HUES6 (cell line): ENCODE measurements around the gene SOBP.

Experiments
- H3K27ac ChIP-seq: 2 replicates; pipeline ENCODE4 v1.7.0; 2013; ENCODE audit warnings: low read depth, mild to moderate bottlenecking, low read length, inconsistent platforms
- H3K27me3 ChIP-seq: 2 replicates; pipeline ENCODE4 v1.6.1; 2013; ENCODE audit warnings: low read length; ENCODE audit not compliant: control insufficient read depth, insufficient read depth
- H3K36me3 ChIP-seq: 2 replicates; pipeline ENCODE4 v1.6.1; 2013; ENCODE audit warnings: low read length; ENCODE audit not compliant: control insufficient read depth, insufficient read depth
- H3K4me1 ChIP-seq: 2 replicates; pipeline ENCODE4 v1.6.1; 2013; ENCODE audit warnings: low read length; ENCODE audit not compliant: control insufficient read depth, insufficient read depth
- H3K4me3 ChIP-seq: 2 replicates; pipeline ENCODE4 v1.5.1; 2013; ENCODE audit warnings: low read depth, low read length
- H3K9ac ChIP-seq: one replicate; pipeline ENCODE4 v1.6.1; 2013; ENCODE audit warnings: mild to moderate bottlenecking, low read length
- H3K9me3 ChIP-seq: 2 replicates; pipeline ENCODE4 v1.6.1; 2013; ENCODE audit warnings: low read depth, low read length; ENCODE audit not compliant: control insufficient read depth, insufficient read depth

Gene SOBP

GRCh38 chr6:107532706-107533105 is 42.8 kb downstream of the SOBP start:
- Histone ChIP-seq H3K36me3 (no peaks in the 10 kb centered on the region), H3K27ac (no peak overlapping the region), H3K4me1 (peaks cover 35% of the 10 kb centered on the region), H3K9me3 (no peaks in the 10 kb centered on the region), H3K4me3 (no peak overlapping the region), H3K27me3 (no peaks in the 10 kb centered on the region), H3K9ac (no peak overlapping the region)

- Histone ChIP-seq H3K9me3 (no peaks in the 10 kb centered on the region), H3K4me1 (peaks cover 35% of the 10 kb centered on the region), H3K27me3 (no peaks in the 10 kb centered on the region), H3K27ac (no peak overlapping the region), H3K9ac (no peak overlapping the region), H3K36me3 (no peaks in the 10 kb centered on the region), H3K4me3 (no peak overlapping the region)
Measured at GRCh38 chr6:107533415-107534059, 43.6 kb downstream of the SOBP start.

DNA sequence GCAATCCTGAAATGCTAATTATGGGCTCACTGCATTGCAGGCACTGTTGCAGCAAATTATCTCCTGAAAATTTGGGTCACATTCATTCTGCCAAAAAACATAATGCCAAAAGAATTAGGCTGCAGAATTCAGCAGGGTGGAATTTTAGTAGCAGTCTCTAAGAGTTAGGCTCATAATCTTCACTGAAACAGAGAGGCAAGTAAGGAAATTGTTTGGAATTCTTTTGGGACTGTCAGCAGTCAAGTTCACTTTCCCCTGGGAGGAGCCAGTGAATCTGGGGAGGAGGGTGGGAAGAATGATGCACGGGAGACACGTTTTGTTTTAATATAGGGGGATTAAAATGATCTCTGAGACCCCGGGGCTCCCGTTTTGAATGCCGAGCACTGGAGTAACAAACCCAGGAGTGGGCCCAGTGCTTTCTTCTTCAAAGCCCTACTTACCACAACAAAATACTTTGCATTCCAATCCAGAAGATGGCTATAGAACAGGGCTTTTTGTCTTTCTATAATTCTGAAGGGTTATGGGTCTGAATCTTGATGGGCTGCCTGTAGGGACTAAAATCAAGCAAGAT is 44.7 kb downstream of the SOBP start:
- Histone ChIP-seq H3K4me3 (no peak overlapping the region), H3K27ac (no peak overlapping the region), H3K36me3 (no peaks in the 10 kb centered on the region), H3K9ac (no peak overlapping the region), H3K4me1 (peaks cover 39% of the 10 kb centered on the region), H3K9me3 (no peaks in the 10 kb centered on the region), H3K27me3 (no peaks in the 10 kb centered on the region)

GRCh38 chr6:107535626-107536025 is 45.7 kb downstream of the SOBP start:
- no peak overlapping the region for H3K9ac ChIP-seq

DNA sequence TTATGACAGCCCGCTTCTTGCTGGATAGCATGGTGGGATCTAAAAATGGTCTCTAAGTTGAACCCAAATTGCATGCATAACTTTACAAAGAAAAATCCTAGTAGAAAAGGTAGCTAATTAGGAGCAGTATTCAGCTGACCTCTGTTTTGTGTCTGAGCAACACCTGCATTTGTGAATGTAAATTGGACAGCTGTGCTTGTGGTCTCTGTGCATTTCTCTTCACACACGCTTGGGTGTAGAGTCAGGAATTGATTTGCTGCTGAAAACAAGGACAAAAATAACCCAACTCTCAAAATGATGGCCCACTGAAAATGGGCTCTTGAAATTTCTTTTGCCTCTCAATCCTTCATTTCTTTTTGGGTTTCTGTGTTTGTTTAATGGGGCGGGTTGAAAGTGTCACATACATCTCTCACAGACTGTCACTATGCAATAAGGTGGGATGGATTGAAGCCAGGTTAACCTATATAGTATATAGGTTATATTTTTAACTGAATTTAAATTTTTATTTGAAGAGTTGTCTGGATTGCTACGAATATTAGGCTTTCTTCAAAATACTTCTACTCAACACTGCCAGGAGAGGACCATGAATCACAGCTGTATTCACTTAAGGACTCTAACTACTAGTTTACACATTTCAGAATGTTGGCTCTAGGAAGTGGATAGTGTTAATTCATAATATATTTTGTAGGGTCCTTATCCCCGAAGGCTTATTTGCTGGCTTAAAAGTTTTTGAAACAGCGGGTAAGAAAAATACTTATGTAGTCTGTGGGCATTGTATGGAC is 46.5 kb downstream of the SOBP start:
- Histone ChIP-seq H3K9me3 (no peaks in the 10 kb centered on the region), H3K36me3 (no peaks in the 10 kb centered on the region), H3K4me1 (peaks cover 40% of the 10 kb centered on the region), H3K27me3 (no peaks in the 10 kb centered on the region), H3K27ac (no peak overlapping the region), H3K9ac (no peak overlapping the region), H3K4me3 (no peak overlapping the region)

More at GRCh38 chr6:107535626-107536025, 45.7 kb downstream of the SOBP start:
- H3K36me3 ChIP-seq, result no peaks in the 10 kb centered on the region
- H3K27me3 ChIP-seq, result no peaks in the 10 kb centered on the region
- no peaks in the 10 kb centered on the region for H3K9me3 ChIP-seq
- no peak overlapping the region for H3K27ac ChIP-seq
- H3K4me1 ChIP-seq, result peaks cover 40% of the 10 kb centered on the region
- H3K4me3 ChIP-seq, result no peak overlapping the region

- Histone ChIP-seq H3K9ac (no peak overlapping the region), H3K27ac (no peak overlapping the region), H3K4me3 (no peak overlapping the region), H3K9me3 (no peaks in the 10 kb centered on the region), H3K27me3 (no peaks in the 10 kb centered on the region), H3K36me3 (no peaks in the 10 kb centered on the region), H3K4me1 (peaks cover 43% of the 10 kb centered on the region)
Measured at GRCh38 chr6:107537559-107537958, 47.6 kb downstream of the SOBP start.

DNA sequence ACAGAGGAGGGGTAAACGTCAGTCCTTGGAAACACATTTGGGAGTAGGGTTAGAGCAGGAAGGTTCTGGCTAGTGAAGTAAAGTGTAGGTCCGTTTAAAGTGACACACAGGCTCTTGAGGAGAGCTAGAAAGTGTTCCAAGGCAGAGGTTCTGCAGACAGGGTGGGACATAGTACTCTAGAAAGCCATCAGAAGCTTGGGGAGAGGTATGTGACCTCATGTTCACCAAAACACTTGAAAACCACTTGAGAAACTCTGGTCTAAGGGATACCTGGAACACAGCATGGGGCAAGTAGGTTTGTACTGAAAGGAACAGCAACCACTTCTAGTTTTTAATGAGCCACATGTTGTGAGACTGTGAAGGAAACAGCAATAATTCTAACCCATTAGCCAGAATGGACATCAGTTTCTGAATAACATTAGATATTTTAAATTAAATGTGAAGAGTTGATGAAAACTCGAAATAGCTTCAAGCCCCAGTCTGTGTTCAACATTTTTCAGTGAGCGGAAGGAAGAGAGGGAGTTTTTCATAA is 49.0 kb downstream of the SOBP start:
- Histone ChIP-seq H3K9me3 (no peaks in the 10 kb centered on the region), H3K27ac (no peak overlapping the region), H3K36me3 (no peaks in the 10 kb centered on the region), H3K4me3 (no peak overlapping the region), H3K4me1 (peaks cover 32% of the 10 kb centered on the region), H3K27me3 (no peaks in the 10 kb centered on the region), H3K9ac (no peak overlapping the region)

DNA sequence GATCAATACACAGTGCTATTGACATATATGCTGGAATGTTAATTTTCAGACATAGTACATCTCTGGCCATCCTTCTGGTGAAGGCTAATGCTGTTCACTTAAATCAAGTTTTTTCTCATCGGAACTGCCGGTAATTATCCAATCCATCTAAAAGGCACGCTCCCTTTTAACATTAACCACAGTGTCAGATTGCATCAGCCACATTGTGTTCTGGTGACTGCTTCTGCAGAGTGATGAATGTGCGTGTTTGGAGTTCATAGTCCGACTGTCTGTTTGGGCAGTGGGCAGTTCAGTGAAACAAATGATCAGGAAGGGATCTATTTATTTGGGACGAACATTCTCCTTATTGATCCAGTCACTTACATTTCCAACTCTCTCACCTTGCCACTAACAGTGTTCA is 49.5 kb downstream of the SOBP start:
- H3K4me3 ChIP-seq, result no peak overlapping the region
- peaks cover 28% of the 10 kb centered on the region for H3K4me1 ChIP-seq
- no peak overlapping the region for H3K27ac ChIP-seq
- no peak overlapping the region for H3K9ac ChIP-seq
- no peaks in the 10 kb centered on the region for H3K27me3 ChIP-seq
- H3K36me3 ChIP-seq, result no peaks in the 10 kb centered on the region
- no peaks in the 10 kb centered on the region for H3K9me3 ChIP-seq

DNA sequence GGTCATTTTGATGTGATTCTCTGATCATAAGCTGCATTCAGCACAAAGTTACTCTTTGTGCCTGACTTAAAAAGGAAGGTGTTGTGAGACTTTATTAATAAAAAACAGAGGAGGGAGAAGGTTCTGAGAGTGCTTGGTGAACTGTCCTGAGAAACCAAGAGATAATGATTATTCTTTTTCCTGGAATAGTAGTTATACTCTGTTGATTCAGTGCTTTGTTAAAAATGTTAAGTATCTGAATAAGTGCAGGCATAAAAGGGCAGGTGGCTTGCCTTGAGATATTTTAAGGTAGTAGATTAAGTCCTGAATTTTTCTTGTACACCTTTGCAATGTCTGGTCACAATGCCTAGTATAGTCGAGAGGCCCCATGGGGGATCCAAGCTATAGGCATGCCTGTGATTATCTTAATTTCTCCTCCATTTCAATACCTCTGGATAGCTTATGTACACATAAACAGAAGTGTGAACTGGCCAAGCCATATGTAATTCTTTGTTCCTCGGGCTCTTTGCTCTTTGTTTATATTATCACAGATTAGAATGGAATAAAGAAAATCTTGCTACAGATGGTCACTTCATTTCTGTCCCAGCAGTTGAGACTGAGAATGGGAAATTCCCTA is 50.0 kb downstream of the SOBP start:
- no peaks in the 10 kb centered on the region for H3K27me3 ChIP-seq

GRCh38 chr6:107540465-107540857 is 50.5 kb downstream of the SOBP start:
- Histone ChIP-seq H3K9ac (no peak overlapping the region), H3K4me1 (peaks cover 17% of the 10 kb centered on the region), H3K27me3 (no peaks in the 10 kb centered on the region), H3K27ac (no peak overlapping the region), H3K9me3 (no peaks in the 10 kb centered on the region), H3K4me3 (no peak overlapping the region), H3K36me3 (no peaks in the 10 kb centered on the region)

More for the DNA sequence above, 50.0 kb downstream of the SOBP start:
- Histone ChIP-seq H3K27ac (no peak overlapping the region), H3K4me1 (peaks cover 22% of the 10 kb centered on the region), H3K36me3 (no peaks in the 10 kb centered on the region), H3K4me3 (no peak overlapping the region), H3K9me3 (no peaks in the 10 kb centered on the region), H3K9ac (no peak overlapping the region)
